K562 (cell line): ENCODE results near the gene ACP1. TPM values are rescaled to one million over a fixed set of nuclear protein-coding genes. Genes with fewer than 3 reads are reported as not detected.

ENCODE experiments used
- ATAC-seq: fragments of 200-7000 bp; cut with Tn5 transposase; 3 replicates; pipeline ENCODE4 v1.9.1; 2020; ENCODE audit warnings: moderate library complexity
- BruUV-seq: library from RNA; stranded (reverse); fragments of 400-500 nt; replicated peaks from 2 replicates; lab custom pipeline; 2021; lab: Mats Ljungman, UMichigan
- CTCF ChIA-PET: fragments of 300-600 bp; formaldehyde crosslinking; extraction: SDS; loops from one replicate; lab custom pipeline; 2021; ENCODE audit warnings: low intra/inter-chr PET ratio; lab: Yijun Ruan, JAX
- POLR2A ChIA-PET: fragments of 300-600, 350-650 bp; sonication (Branson Sonifier 250); formaldehyde crosslinking; extraction: SDS; loops from one replicate; lab custom pipeline; 2021; ENCODE audit warnings: antibody characterized with exemption, inconsistent platforms; lab: Yijun Ruan, JAX
- DNase-seq, 4 experiments: peaks; one replicate each; pipeline versions ENCODE4 v3.0.0 to v3.0.0-alpha.2; 2011 to 2018; ENCODE audit warnings: low spot score in 3 of 4, mixed read lengths in 3 of 4; ENCODE audit errors: extremely low read depth in 1 of 4
- FAIRE-seq: peaks from 2 replicates; lab custom pipeline; 2011; peaks lifted over from hg19 to GRCh38; lab: Jason Lieb, UNC
- H2AFZ ChIP-seq: 2 replicates; pipeline ENCODE4 v1.6.0; 2011; ENCODE audit warnings: low read depth, low read length, control low read depth, inconsistent platforms
- H3K27ac ChIP-seq: fragments of 200-600 bp; 3 replicates; pipeline ENCODE4 v1.8.0; 2011; ENCODE audit warnings: low read depth, mild to moderate bottlenecking, control low read depth, inconsistent platforms, low read length, moderate library complexity, mixed read lengths; ENCODE audit errors: extremely low read depth
- H3K27me3 ChIP-seq, 2 experiments: fragments of 300-600 bp in 1 of 2; 2 replicates in 1 of 2; 3 replicates in 1 of 2; pipeline versions ENCODE4 v1.6.0 to v1.8.0; 2011; ENCODE audit warnings: inconsistent platforms in 2 of 2, low read length in 2 of 2, mild to moderate bottlenecking in 1 of 2, mixed read lengths in 1 of 2, moderate library complexity in 1 of 2; ENCODE audit not compliant: control insufficient read depth in 2 of 2, insufficient read depth in 2 of 2
- H3K36me3 ChIP-seq: fragments of 300-600 bp; 3 replicates; pipeline ENCODE4 v1.8.0; 2011; ENCODE audit warnings: mild to moderate bottlenecking, low read length, inconsistent platforms; ENCODE audit not compliant: control insufficient read depth, insufficient read depth
- H3K4me1 ChIP-seq, 2 experiments: fragments of 200-600 bp in 1 of 2; replicated peaks in 1 of 2; 2 replicates in 1 of 2; 3 replicates in 1 of 2; pipeline versions ENCODE4 v1.5.1 to v1.8.0; 2011; ENCODE audit warnings: inconsistent platforms in 2 of 2, low read length in 2 of 2, mild to moderate bottlenecking in 1 of 2, mixed read lengths in 1 of 2, moderate library complexity in 1 of 2; ENCODE audit not compliant: control insufficient read depth in 2 of 2, insufficient read depth in 2 of 2
- H3K4me2 ChIP-seq: 2 replicates; pipeline ENCODE4 v1.6.1; 2011; ENCODE audit warnings: low read length, control low read depth, inconsistent platforms, mixed read lengths; ENCODE audit not compliant: insufficient read depth
- H3K4me3 ChIP-seq: fragments of 200-600 bp; sonication (generic), shearing (Covaris generic); 2 replicates; pipeline ENCODE4 v1.5.1; 2016; ENCODE audit warnings: control low read depth, inconsistent platforms
- H3K79me2 ChIP-seq: fragments of 200-600 bp; 3 replicates; pipeline ENCODE4 v1.8.0; 2011; ENCODE audit warnings: low read length, inconsistent platforms; ENCODE audit not compliant: control insufficient read depth, insufficient read depth
- H3K9ac ChIP-seq, 2 experiments: 2 replicates each; pipeline versions ENCODE4 v1.6.0 to v1.6.1; 2011; ENCODE audit warnings: low read depth in 2 of 2, low read length in 2 of 2, control low read depth in 1 of 2, inconsistent platforms in 1 of 2, mild to moderate bottlenecking in 1 of 2, mixed read lengths in 1 of 2; ENCODE audit not compliant: insufficient read depth in 1 of 2
- H3K9me1 ChIP-seq: one replicate; pipeline ENCODE4 v1.6.0; 2011; ENCODE audit warnings: inconsistent platforms, mild to moderate bottlenecking, low read length, moderate library complexity; ENCODE audit not compliant: control insufficient read depth, insufficient read depth
- H3K9me3 ChIP-seq: replicated peaks from 2 replicates; pipeline ENCODE4 v1.5.1; 2011; ENCODE audit warnings: low read depth, low read length, inconsistent platforms; ENCODE audit not compliant: control insufficient read depth, insufficient read depth
- H4K20me1 ChIP-seq: replicated peaks from 2 replicates; pipeline ENCODE4 v1.6.1; 2011; ENCODE audit warnings: low read length, inconsistent platforms, mixed read lengths; ENCODE audit not compliant: control insufficient read depth, insufficient read depth
- ARID1B ChIP-seq: fragments of 450-650 bp; IDR thresholded peaks from 2 replicates; pipeline ENCODE4 v1.6.1; 2016; ENCODE audit warnings: antibody characterized with exemption, mild to moderate bottlenecking, inconsistent platforms
- CBX2 ChIP-seq: fragments of 200-600 bp; sonication (generic); IDR thresholded peaks from one replicate; pipeline ENCODE4 v1.6.1; 2012; ENCODE audit warnings: mild to moderate bottlenecking, low read length, inconsistent platforms; ENCODE audit not compliant: insufficient read depth, poor library complexity, severe bottlenecking
- EGR1 ChIP-seq: fragments of 450-650 bp; conservative IDR thresholded peaks from 2 replicates; pipeline ENCODE4 v1.6.1; 2017; ENCODE audit warnings: mild to moderate bottlenecking
- ESRRA ChIP-seq: fragments of 450-650 bp; IDR thresholded peaks from 2 replicates; pipeline ENCODE4 v1.6.1; 2014; ENCODE audit warnings: low read depth, mild to moderate bottlenecking, moderate library complexity, borderline replicate concordance
- FOXK2 ChIP-seq, 2 experiments: fragments of 450-650 bp; IDR thresholded peaks in 1 of 2; conservative IDR thresholded peaks in 1 of 2; 2 replicates each; pipeline ENCODE4 v1.6.1; 2016; ENCODE audit warnings: low read depth in 2 of 2, mild to moderate bottlenecking in 1 of 2
- GATAD2A ChIP-seq: fragments of 450-650 bp; IDR thresholded peaks from 2 replicates; pipeline ENCODE4 v1.6.1; 2017
- HDGF ChIP-seq: fragments of 450-650 bp; IDR thresholded peaks from 2 replicates; pipeline ENCODE4 v1.6.1; 2016
- IRF2 ChIP-seq: sonication (generic); formaldehyde crosslinking; IDR thresholded peaks from 2 replicates; pipeline ENCODE4 v1.8.1; 2022; ENCODE audit warnings: mild to moderate bottlenecking, missing genetic modification reagents
- L3MBTL2 ChIP-seq: fragments of 450-650 bp; IDR thresholded peaks from 2 replicates; pipeline ENCODE4 v1.6.1; 2016; ENCODE audit warnings: mild to moderate bottlenecking, moderate library complexity
- POLR3G ChIP-seq: IDR thresholded peaks from 2 replicates; pipeline ENCODE4 v1.6.1; 2011; ENCODE audit not compliant: insufficient read length, insufficient replicate concordance; ENCODE audit errors: extremely low read depth
- SMAD4 ChIP-seq: fragments of 250-450 bp; sonication (Bioruptor Pico); conservative IDR thresholded peaks from 2 replicates; pipeline ENCODE4 v1.8.0; 2021; ENCODE audit warnings: inconsistent platforms, mild to moderate bottlenecking, moderate library complexity
- SNRNP70 ChIP-seq: fragments of 200-400 bp; formaldehyde crosslinking; optimal IDR thresholded peaks from 2 replicates; pipeline ENCODE3; 2017; ENCODE audit warnings: low read depth, low read length
- ZNF384 ChIP-seq: IDR thresholded peaks from 2 replicates; pipeline ENCODE4 v1.6.1; 2012; ENCODE audit warnings: low read depth, low read length, improper control_type of control experiment
- WGBS: fragments of 100-300 bp; shearing (Covaris generic); methylation state at CpG from one replicate; pipeline ENCODE4 v1.1.6; 2016; ENCODE audit warnings: low coverage, mixed read lengths; ENCODE audit not compliant: insufficient coverage; ENCODE audit errors: missing lambda C conversion rate; 5-methylcytosine and 5-hydroxymethylcytosine counted together
- in situ Hi-C: fragments of 300-500 bp; cut with MboI; formaldehyde crosslinking; loops from 4 replicates; pipeline ENCODE4 v1.15.0; 2018; ENCODE audit warnings: inconsistent platforms, mixed read lengths
- intact Hi-C: fragments of 100-400 bp; cut with micrococcal nuclease; formaldehyde crosslinking; loops from 2 replicates; pipeline ENCODE4 v1.14.2; 2022
- polyA plus RNA-seq, 8 experiments: library from polyadenylated mRNA; depleted of rRNA in 4 of 8; stranded (reverse) in 5 of 8; unstranded in 3 of 8; fragments of >200 nt; fragmentation: Nextera tagmentation in 2 of 8; fragmentation: Illumina TruSeq in 1 of 8; extraction: Ambion mirVana in 2 of 8; extraction: Trizol in 1 of 8; gene quantifications; 2 replicates each; pipeline versions ENCODE4 v1.2.1 to v1.2.3, GENCODE V29; 2011 to 2014; ENCODE audit warnings: inconsistent platforms in 1 of 8, missing spikeins in 1 of 8
- total RNA-seq, 7 experiments: library from RNA; depleted of rRNA in 6 of 7; stranded (reverse); fragments of >200 nt in 6 of 7; fragmentation: Illumina TruSeq in 2 of 7; extraction: Trizol in 2 of 7; gene quantifications; 2 replicates each; pipeline versions ENCODE4 v1.2.1 to v1.2.3, GENCODE V29; 2011 to 2021; ENCODE audit warnings: low replicate concordance in 1 of 7
- TF ChIP-seq, protein P1 (sequence below): sonication (generic); formaldehyde crosslinking; IDR thresholded peaks from 2 replicates; pipeline ENCODE4 v1.9.0; 2022; ENCODE audit warnings: mild to moderate bottlenecking, missing genetic modification reagents
- TF ChIP-seq, protein P2 (sequence below): fragments of 250-450 bp; sonication (Bioruptor Pico); IDR thresholded peaks from 2 replicates; pipeline ENCODE4 v1.9.0; 2021; ENCODE audit warnings: mild to moderate bottlenecking
- TF ChIP-seq, protein P3 (sequence below): fragments of 450-650 bp; formaldehyde crosslinking; IDR thresholded peaks from 2 replicates; pipeline ENCODE4 v1.4.0; 2020; ENCODE audit warnings: mild to moderate bottlenecking, mixed read lengths
- TF ChIP-seq, protein P4 (sequence below), 2 experiments: fragments of 450-650 bp; conservative IDR thresholded peaks; 2 replicates each; pipeline ENCODE4 v1.6.1; 2017; ENCODE audit warnings: mild to moderate bottlenecking in 2 of 2, moderate library complexity in 2 of 2

Gene ACP1
- total and polyA plus RNA-seq, 9 of the 15 experiments (the other 6 are each of a cell fraction or from before 2014, with no cell fraction given) = 139 to 493 (median 189) TPM

DNA sequence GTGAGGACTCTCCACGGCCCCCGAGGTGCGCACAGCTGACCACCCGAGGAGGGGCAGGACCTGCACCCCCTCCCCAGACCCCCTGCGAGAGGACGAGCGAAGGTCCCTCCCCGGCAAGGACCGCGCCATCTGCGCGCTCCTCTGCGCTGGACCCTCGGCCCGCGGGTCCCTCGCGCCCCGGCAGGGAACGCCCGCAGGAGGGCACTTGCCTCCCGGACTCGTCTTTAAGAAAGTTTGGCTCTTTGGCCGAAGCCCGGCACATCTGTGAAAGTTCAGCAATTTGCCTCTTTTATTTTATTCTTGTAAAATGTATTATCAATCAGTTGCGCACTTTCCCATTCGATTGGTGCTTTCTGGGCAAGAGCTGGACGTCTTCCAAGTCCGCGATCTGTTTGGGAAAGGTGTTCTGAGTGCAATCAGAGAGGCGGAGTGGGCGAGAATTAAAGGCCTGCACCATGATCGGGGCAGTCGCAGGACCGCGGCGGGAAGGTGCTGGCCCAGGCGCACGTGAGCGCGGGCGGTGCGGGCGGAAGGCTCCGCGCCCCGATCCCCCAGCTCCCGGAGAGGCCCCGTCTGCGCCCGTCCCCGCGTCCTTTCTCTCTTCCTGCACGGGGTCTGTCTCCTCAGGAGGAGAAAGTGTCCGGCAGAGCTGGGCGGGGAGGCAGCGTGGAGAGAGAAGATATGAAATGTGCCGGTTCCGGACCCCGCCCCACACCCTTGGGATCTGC, 24.8 kb downstream of the ACP1 start:
- intact Hi-C loops (loop anchor here (1.0 kb wide), 2 partner anchors 43 to 117 kb away; no protein-coding TSS in a partner anchor), in situ Hi-C loops (no loop called here)
- Histone ChIP-seq H3K27me3 (no peaks in the 10 kb centered on the region), H3K27ac (no peak overlapping the region), H3K79me2 (no peaks in the 10 kb centered on the region), H3K4me3 (peak overlapping the region; percentile 36), H3K9ac (peak overlapping the region; percentile 37 to 66; a peak in 3 of 4 replicates), H4K20me1 (no peaks in the 10 kb centered on the region), H3K4me2 (peak overlapping the region; percentile 72), H3K9me3 (no peaks in the 10 kb centered on the region), H3K36me3 (no peaks in the 10 kb centered on the region), H2AFZ (peak overlapping the region; percentile 61), H3K9me1 (no peaks in the 10 kb centered on the region), H3K4me1 (peaks cover 0 to 13% of the 10 kb centered on the region in 2 experiments; a peak in 3 of 5 replicates)
- DNase-seq (peak; percentile 36 to 75 (median 53)), FAIRE-seq (peak; percentile 54), ATAC-seq (peak; percentile 95)
- ChIA-PET POLR2A (interaction anchor here (0.6 kb wide), 1 partner anchor 270 kb away, joined by 3 read pairs; no protein-coding TSS in a partner anchor), CTCF (interaction anchor here (2.3 to 2.9 kb wide), 2 partner anchors 43 to 117 kb away, joined by 13 to 34 read pairs; no protein-coding TSS in a partner anchor)
- WGBS = 40% methylated on average over 32 of the region's 60 CpGs
- BruUV-seq = no TSS peak
- TF ChIP-seq ARID1B (no peak), CBX2 (no peak), L3MBTL2 (peak; percentile 52), EGR1 (peak; percentile 21; the same call in 1 of the 2 replicates), FOXK2 (conservative IDR thresholded peaks at IDR 0.05 in 1 of 2, IDR thresholded peaks at IDR 0.05 in 1 of 2; ENCODE audit: low read depth in 2 of 2) (no peak), HDGF (no peak), ESRRA (no peak), ZNF384 (no peak), POLR3G (no peak), GATAD2A (0 out of 2 replicates have a peak, but pooled peaks have one; percentile 4), SNRNP70 (no peak), IRF2 (CRISPR knock-in tag) (no peak), SMAD4 (CRISPR knock-in tag) (no peak)
- TF ChIP-seq, protein P1, sequence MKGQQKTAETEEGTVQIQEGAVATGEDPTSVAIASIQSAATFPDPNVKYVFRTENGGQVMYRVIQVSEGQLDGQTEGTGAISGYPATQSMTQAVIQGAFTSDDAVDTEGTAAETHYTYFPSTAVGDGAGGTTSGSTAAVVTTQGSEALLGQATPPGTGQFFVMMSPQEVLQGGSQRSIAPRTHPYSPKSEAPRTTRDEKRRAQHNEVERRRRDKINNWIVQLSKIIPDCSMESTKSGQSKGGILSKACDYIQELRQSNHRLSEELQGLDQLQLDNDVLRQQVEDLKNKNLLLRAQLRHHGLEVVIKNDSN (CRISPR knock-in tag) = no peak
- TF ChIP-seq, protein P2, sequence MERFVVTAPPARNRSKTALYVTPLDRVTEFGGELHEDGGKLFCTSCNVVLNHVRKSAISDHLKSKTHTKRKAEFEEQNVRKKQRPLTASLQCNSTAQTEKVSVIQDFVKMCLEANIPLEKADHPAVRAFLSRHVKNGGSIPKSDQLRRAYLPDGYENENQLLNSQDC (CRISPR knock-in tag) = no peak
- TF ChIP-seq, protein P3, sequence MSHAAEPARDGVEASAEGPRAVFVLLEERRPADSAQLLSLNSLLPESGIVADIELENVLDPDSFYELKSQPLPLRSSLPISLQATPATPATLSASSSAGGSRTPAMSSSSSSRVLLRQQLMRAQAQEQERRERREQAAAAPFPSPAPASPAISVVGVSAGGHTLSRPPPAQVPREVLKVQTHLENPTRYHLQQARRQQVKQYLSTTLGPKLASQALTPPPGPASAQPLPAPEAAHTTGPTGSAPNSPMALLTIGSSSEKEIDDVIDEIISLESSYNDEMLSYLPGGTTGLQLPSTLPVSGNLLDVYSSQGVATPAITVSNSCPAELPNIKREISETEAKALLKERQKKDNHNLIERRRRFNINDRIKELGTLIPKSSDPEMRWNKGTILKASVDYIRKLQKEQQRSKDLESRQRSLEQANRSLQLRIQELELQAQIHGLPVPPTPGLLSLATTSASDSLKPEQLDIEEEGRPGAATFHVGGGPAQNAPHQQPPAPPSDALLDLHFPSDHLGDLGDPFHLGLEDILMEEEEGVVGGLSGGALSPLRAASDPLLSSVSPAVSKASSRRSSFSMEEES (CRISPR knock-in tag) = no peak
- TF ChIP-seq, protein P4, sequence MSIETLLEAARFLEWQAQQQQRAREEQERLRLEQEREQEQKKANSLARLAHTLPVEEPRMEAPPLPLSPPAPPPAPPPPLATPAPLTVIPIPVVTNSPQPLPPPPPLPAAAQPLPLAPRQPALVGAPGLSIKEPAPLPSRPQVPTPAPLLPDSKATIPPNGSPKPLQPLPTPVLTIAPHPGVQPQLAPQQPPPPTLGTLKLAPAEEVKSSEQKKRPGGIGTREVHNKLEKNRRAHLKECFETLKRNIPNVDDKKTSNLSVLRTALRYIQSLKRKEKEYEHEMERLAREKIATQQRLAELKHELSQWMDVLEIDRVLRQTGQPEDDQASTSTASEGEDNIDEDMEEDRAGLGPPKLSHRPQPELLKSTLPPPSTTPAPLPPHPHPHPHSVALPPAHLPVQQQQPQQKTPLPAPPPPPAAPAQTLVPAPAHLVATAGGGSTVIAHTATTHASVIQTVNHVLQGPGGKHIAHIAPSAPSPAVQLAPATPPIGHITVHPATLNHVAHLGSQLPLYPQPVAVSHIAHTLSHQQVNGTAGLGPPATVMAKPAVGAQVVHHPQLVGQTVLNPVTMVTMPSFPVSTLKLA (conservative IDR thresholded peaks at IDR 0.05) = peak in 1 of 2 experiments; percentile 65; a peak in 1 of 4 replicates
